ENCODE results near the gene NHEJ1.

NHEJ1 gene

GRCh38 chr2:219090436-219091299 is 69.9 kb downstream of the NHEJ1 start:
- no peak for DNase-seq

- DNase-seq = no peak
Observed at GRCh38 chr2:219089330-219089729, 71.3 kb downstream of the NHEJ1 start.

GRCh38 chr2:219087848-219088247 is 72.8 kb downstream of the NHEJ1 start:
- no peak for DNase-seq

GRCh38 chr2:219087361-219087760 is 73.3 kb downstream of the NHEJ1 start:
- no peak for DNase-seq

- no peak for DNase-seq
Observed at GRCh38 chr2:219086196-219086595, 74.4 kb downstream of the NHEJ1 start.

GRCh38 chr2:219084791-219085190 is 75.8 kb downstream of the NHEJ1 start:
- DNase-seq = no peak

- DNase-seq = no peak
Observed at GRCh38 chr2:219082332-219082958, 78.2 kb downstream of the NHEJ1 start.

GRCh38 chr2:219081701-219082331 is 78.8 kb downstream of the NHEJ1 start:
- no peak for DNase-seq

- no peak for DNase-seq
Observed at GRCh38 chr2:219081096-219081495, 79.5 kb downstream of the NHEJ1 start.

GRCh38 chr2:219079417-219079816 is 81.2 kb downstream of the NHEJ1 start:
- no peak for DNase-seq

GRCh38 chr2:219078951-219079350 is 81.7 kb downstream of the NHEJ1 start:
- DNase-seq = no peak

GRCh38 chr2:219078126-219078525 is 82.5 kb downstream of the NHEJ1 start:
- no peak for DNase-seq

- no peak for DNase-seq
Observed at GRCh38 chr2:219076253-219076652, 84.4 kb downstream of the NHEJ1 start.

- peak in 8 of 51 donors; percentile 3 to 21 (median 8) for DNase-seq
Observed at GRCh38 chr2:219073413-219074129, 87.0 kb downstream of the NHEJ1 start.

GRCh38 chr2:219072741-219073250 is 87.8 kb downstream of the NHEJ1 start:
- DNase-seq = no peak

- DNase-seq = no peak
Observed at GRCh38 chr2:219071131-219071816, 89.3 kb downstream of the NHEJ1 start.

GRCh38 chr2:219065484-219065883 is 95.1 kb downstream of the NHEJ1 start:
- no peak for DNase-seq

GRCh38 chr2:219062081-219062480 is 98.5 kb downstream of the NHEJ1 start:
- DNase-seq = no peak

- no peak for DNase-seq
Observed at GRCh38 chr2:219060821-219061791, 99.5 kb downstream of the NHEJ1 start, which contains the start of gene IHH. IHH (minus strand) TSS chr2:219060921; CDS start chr2:219060467, 454 bp downstream.

All from hypothalamus (tissue), 51 donors.